Dendritic cell treated with granulocyte-macrophage colony-stimulating factor and Interleukin-4, amounts not matched to agents 40 ng/mL and 50 ng/mL, for 4 days (primary cell): ENCODE data around the gene FADD.

Experiments used
- H3K27ac Mint-ChIP-seq: one replicate; pipeline ENCODE4 v1.8.0; 2022; ENCODE audit warnings: mild to moderate bottlenecking, mixed read lengths
- H3K27me3 Mint-ChIP-seq: one replicate; pipeline ENCODE4 v1.8.0; 2022; ENCODE audit warnings: mild to moderate bottlenecking, mixed read lengths
- H3K36me3 Mint-ChIP-seq: one replicate; pipeline ENCODE4 v1.8.0; 2022; ENCODE audit warnings: low read depth, mixed read lengths
- H3K4me1 Mint-ChIP-seq: one replicate; pipeline ENCODE4 v1.8.0; 2022; ENCODE audit warnings: low read depth, mixed read lengths
- H3K4me3 Mint-ChIP-seq: one replicate; pipeline ENCODE4 v1.8.0; 2022; ENCODE audit warnings: mild to moderate bottlenecking, moderate library complexity, mixed read lengths
- H3K9me3 Mint-ChIP-seq: one replicate; pipeline ENCODE4 v1.8.0; 2022; ENCODE audit warnings: mixed read lengths
- intact Hi-C: fragments of 100-400 bp; cut with micrococcal nuclease; formaldehyde crosslinking; loops from one replicate; pipeline ENCODE4 v1.15.0; 2022

The FADD gene

GRCh38 chr11:70169632-70170031 lies 33.5 kb upstream of the FADD start:
- H3K27ac Mint-ChIP-seq: no peak overlapping the region
- H3K36me3 Mint-ChIP-seq: no peaks in the 10 kb centered on the region
- H3K4me1 Mint-ChIP-seq: no peaks in the 10 kb centered on the region
- H3K4me3 Mint-ChIP-seq: no peak overlapping the region
- H3K9me3 Mint-ChIP-seq: no peaks in the 10 kb centered on the region
- peaks cover 10% of the 10 kb centered on the region for H3K27me3 Mint-ChIP-seq
- intact Hi-C loops: no loop called here

GRCh38 chr11:70170596-70171210 lies 32.4 kb upstream of the FADD start:
- H3K4me3 Mint-ChIP-seq: no peak overlapping the region
- intact Hi-C loops: no loop called here
- H3K27ac Mint-ChIP-seq: no peak overlapping the region
- H3K9me3 Mint-ChIP-seq: no peaks in the 10 kb centered on the region
- H3K4me1 Mint-ChIP-seq: no peaks in the 10 kb centered on the region
- peaks cover 11% of the 10 kb centered on the region for H3K27me3 Mint-ChIP-seq
- no peaks in the 10 kb centered on the region for H3K36me3 Mint-ChIP-seq

DNA sequence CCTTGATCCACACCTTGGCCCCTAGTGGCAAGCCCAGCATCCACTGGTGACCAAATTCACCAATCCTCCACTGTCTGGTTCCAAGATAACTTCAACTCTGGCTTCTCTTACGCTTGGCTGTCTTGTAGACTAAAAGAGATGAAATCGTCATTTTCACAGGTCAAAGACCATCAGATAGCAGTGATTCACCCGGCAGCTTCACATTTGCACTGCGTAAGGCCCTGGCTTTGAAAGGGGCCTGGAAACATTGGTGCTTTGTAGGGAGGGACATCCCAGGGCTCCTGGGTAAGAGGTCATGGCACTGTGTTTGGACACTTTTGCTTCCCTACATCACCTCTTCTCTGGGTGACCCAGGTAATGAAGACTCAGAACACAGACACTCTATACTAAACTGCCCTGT lies 30.1 kb upstream of the FADD start:
- no peaks in the 10 kb centered on the region for H3K36me3 Mint-ChIP-seq
- H3K4me1 Mint-ChIP-seq: no peaks in the 10 kb centered on the region
- H3K27ac Mint-ChIP-seq: no peak overlapping the region
- peaks cover 6% of the 10 kb centered on the region for H3K27me3 Mint-ChIP-seq
- intact Hi-C loops: no loop called here
- no peak overlapping the region for H3K4me3 Mint-ChIP-seq
- no peaks in the 10 kb centered on the region for H3K9me3 Mint-ChIP-seq

GRCh38 chr11:70174547-70175235 lies 28.4 kb upstream of the FADD start:
- no peaks in the 10 kb centered on the region for H3K4me1 Mint-ChIP-seq
- intact Hi-C loops: no loop called here
- no peaks in the 10 kb centered on the region for H3K36me3 Mint-ChIP-seq
- no peaks in the 10 kb centered on the region for H3K9me3 Mint-ChIP-seq
- H3K27ac Mint-ChIP-seq: no peak overlapping the region
- peaks cover 2% of the 10 kb centered on the region for H3K27me3 Mint-ChIP-seq
- H3K4me3 Mint-ChIP-seq: no peak overlapping the region

GRCh38 chr11:70175236-70175698 lies 27.8 kb upstream of the FADD start:
- H3K27ac Mint-ChIP-seq: no peak overlapping the region
- no peaks in the 10 kb centered on the region for H3K9me3 Mint-ChIP-seq
- intact Hi-C loops: no loop called here
- no peaks in the 10 kb centered on the region for H3K4me1 Mint-ChIP-seq
- H3K36me3 Mint-ChIP-seq: no peaks in the 10 kb centered on the region
- peaks cover 2% of the 10 kb centered on the region for H3K27me3 Mint-ChIP-seq
- H3K4me3 Mint-ChIP-seq: no peak overlapping the region

DNA sequence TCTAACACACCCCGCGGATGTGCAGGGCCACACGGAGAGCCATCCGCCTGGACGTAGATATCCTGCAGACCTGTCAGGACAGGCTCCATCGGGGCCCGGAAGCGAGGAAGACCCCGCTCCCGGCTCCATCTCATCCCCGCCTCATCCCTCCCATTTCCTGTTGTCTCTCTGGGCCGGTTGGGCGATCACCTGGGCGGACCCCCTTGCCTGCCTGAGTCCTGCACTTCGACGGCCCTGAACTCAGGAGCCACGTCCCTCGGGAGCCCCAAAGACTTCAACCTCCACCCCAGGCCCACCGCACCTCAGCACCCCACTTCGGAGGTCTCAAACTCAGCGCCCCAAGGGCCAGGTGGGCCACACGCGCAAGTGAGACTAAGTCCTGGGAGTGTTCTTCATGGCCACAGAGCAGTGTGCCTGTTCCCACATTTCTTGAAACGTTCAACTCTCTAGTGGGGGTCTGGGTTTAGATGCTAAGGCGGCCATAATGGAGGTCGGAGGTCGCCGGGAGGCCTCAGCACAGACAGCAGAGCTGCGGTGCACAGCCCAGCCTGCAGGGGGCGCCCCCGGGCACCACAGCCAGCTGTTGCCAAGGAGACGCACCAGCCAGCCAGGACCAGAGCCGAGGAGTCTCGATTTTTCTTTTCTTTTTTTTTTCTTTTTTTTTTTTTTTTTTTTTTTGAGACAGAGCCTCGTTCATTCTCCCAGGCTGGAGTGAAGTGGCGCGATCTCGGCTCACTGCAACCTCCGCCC lies 26.0 kb upstream of the FADD start:
- H3K27ac Mint-ChIP-seq: no peak overlapping the region
- no peaks in the 10 kb centered on the region for H3K9me3 Mint-ChIP-seq
- H3K36me3 Mint-ChIP-seq: no peaks in the 10 kb centered on the region
- no peak overlapping the region for H3K4me3 Mint-ChIP-seq
- intact Hi-C loops: no loop called here
- H3K4me1 Mint-ChIP-seq: no peaks in the 10 kb centered on the region
- H3K27me3 Mint-ChIP-seq: peaks cover 2% of the 10 kb centered on the region

- Mint-ChIP-seq H3K4me1 (no peaks in the 10 kb centered on the region), H3K27ac (no peak overlapping the region), H3K27me3 (peaks cover 2% of the 10 kb centered on the region), H3K9me3 (no peaks in the 10 kb centered on the region), H3K36me3 (no peaks in the 10 kb centered on the region), H3K4me3 (no peak overlapping the region)
- intact Hi-C loops: no loop called here
Measured at GRCh38 chr11:70180906-70181305, 22.2 kb upstream of the FADD start.

GRCh38 chr11:70182266-70182665 lies 20.8 kb upstream of the FADD start:
- no peaks in the 10 kb centered on the region for H3K9me3 Mint-ChIP-seq
- H3K36me3 Mint-ChIP-seq: no peaks in the 10 kb centered on the region
- no peak overlapping the region for H3K27ac Mint-ChIP-seq
- no peak overlapping the region for H3K4me3 Mint-ChIP-seq
- H3K4me1 Mint-ChIP-seq: no peaks in the 10 kb centered on the region
- intact Hi-C loops: no loop called here
- peaks cover 2% of the 10 kb centered on the region for H3K27me3 Mint-ChIP-seq

GRCh38 chr11:70183032-70183431 lies 20.1 kb upstream of the FADD start:
- no peak overlapping the region for H3K27ac Mint-ChIP-seq
- no peaks in the 10 kb centered on the region for H3K4me1 Mint-ChIP-seq
- peaks cover 3% of the 10 kb centered on the region for H3K27me3 Mint-ChIP-seq
- no peaks in the 10 kb centered on the region for H3K36me3 Mint-ChIP-seq
- H3K4me3 Mint-ChIP-seq: no peak overlapping the region
- no peaks in the 10 kb centered on the region for H3K9me3 Mint-ChIP-seq
- intact Hi-C loops: no loop called here

GRCh38 chr11:70183483-70184176 lies 19.5 kb upstream of the FADD start:
- H3K27me3 Mint-ChIP-seq: peaks cover 4% of the 10 kb centered on the region
- no peaks in the 10 kb centered on the region for H3K9me3 Mint-ChIP-seq
- no peaks in the 10 kb centered on the region for H3K36me3 Mint-ChIP-seq
- H3K4me3 Mint-ChIP-seq: no peak overlapping the region
- no peaks in the 10 kb centered on the region for H3K4me1 Mint-ChIP-seq
- H3K27ac Mint-ChIP-seq: no peak overlapping the region
- intact Hi-C loops: no loop called here

DNA sequence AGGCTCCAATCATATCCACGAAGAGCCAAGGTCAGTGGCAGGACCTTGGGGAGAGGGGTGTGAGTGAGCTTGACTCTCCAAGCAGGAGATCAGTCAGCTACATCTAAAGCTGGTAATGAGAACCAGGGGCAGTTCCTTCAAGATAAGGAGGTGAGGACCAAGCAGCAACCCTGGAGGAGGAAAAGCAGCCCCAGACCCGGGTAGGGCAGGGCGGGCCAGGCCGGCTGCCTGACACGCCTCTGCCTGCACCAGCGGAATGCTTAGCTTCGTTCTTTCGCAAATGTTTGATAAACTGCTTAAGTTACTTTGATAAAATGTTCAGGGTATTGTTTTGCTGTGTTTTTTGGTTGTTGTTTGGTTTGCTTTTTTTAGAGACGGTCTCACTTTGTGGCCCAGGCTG lies 18.7 kb upstream of the FADD start:
- intact Hi-C loops: no loop called here
- H3K36me3 Mint-ChIP-seq: no peaks in the 10 kb centered on the region
- H3K27ac Mint-ChIP-seq: no peak overlapping the region
- H3K4me3 Mint-ChIP-seq: no peak overlapping the region
- H3K4me1 Mint-ChIP-seq: no peaks in the 10 kb centered on the region
- peaks cover 5% of the 10 kb centered on the region for H3K27me3 Mint-ChIP-seq
- no peaks in the 10 kb centered on the region for H3K9me3 Mint-ChIP-seq

DNA sequence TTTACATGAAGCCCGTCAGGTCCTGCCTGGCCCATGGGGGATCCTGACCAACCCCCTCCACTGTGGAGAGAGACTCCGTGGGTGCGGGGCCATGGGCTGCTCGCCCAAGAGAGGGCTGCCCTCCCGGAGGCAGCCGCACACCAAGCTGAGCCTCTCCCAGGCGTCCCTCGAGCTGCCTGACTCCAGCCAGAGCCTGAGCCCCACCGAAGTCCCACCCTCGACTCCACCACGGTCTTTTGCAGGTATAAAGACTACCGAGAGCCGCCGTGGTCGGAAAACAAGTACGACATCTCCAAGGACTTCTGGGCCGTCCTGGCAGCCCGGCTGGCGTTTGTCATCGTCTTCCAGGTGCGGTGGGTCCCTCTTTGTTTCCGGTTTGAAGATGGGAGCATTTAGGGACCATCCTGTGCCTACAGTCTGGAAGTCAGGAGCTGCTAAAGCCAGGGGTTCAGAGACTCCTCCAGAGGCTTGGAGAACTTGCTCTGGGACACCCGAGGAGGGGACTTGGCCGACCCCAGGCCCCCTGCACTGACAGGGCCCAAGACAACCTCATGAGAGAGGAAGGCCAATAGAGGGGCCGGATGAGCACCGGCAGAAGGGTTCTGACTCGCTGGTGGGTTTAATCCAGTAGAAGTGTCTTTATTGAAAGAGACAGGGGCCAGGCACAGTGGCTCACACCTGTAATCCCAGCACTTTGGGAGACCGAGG lies 17.6 kb upstream of the FADD start:
- Mint-ChIP-seq H3K4me3 (no peak overlapping the region), H3K4me1 (no peaks in the 10 kb centered on the region), H3K27ac (no peak overlapping the region), H3K36me3 (no peaks in the 10 kb centered on the region), H3K9me3 (no peaks in the 10 kb centered on the region), H3K27me3 (peaks cover 6% of the 10 kb centered on the region)
- intact Hi-C loops: no loop called here

DNA sequence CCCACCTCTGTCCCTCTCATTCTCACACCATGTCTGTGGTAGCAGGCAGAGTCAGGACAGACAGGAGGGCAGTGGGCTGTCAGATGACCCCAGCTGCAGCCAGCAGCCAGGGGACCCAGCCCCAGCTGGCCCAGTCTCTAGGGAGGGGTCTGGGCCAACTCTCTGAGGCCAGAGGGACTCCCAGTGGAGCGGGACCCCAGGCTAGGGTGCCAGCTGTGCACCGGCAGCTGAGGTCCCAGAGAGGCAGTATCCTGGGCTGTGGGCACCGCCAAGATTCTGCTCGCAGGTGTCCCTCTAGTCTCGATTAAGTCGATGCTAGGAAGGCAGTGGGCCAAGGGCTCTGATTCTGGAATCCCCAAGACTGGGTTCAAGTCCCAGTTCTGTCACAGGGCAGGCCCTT lies 16.7 kb upstream of the FADD start:
- H3K9me3 Mint-ChIP-seq: no peaks in the 10 kb centered on the region
- intact Hi-C loops: no loop called here
- H3K4me1 Mint-ChIP-seq: peaks cover 2% of the 10 kb centered on the region
- H3K27ac Mint-ChIP-seq: no peak overlapping the region
- H3K4me3 Mint-ChIP-seq: no peak overlapping the region
- no peaks in the 10 kb centered on the region for H3K36me3 Mint-ChIP-seq
- H3K27me3 Mint-ChIP-seq: peaks cover 8% of the 10 kb centered on the region
